NCI-H345 treated with DMSO at 0.1 percent for 48 hours (cell line): Measurements from ENCODE around the gene UPK2.
"Not testable (repeated sequence)": the region's sequence is repeated elsewhere in the genome, so short reads cannot be mapped to it uniquely, and the experiment has no call there.

Source experiments
- DNase-seq: peaks from one replicate; lab custom pipeline; 2025; ENCODE audit not compliant: unreplicated experiment; lab: John Stamatoyannopoulos, UW

The UPK2 gene

GRCh38 chr11:118938491-118939403, 17.4 kb upstream of the UPK2 start:
- no peak for DNase-seq

- DNase-seq: no peak
These were observed 16.6 kb upstream of the UPK2 start for GRCh38 chr11:118939404-118939915.

- no peak for DNase-seq
These were observed 16.0 kb upstream of the UPK2 start for GRCh38 chr11:118939953-118940598.

- DNase-seq: no peak
These were observed 9.0 kb upstream of the UPK2 start for GRCh38 chr11:118947091-118947490.

DNA sequence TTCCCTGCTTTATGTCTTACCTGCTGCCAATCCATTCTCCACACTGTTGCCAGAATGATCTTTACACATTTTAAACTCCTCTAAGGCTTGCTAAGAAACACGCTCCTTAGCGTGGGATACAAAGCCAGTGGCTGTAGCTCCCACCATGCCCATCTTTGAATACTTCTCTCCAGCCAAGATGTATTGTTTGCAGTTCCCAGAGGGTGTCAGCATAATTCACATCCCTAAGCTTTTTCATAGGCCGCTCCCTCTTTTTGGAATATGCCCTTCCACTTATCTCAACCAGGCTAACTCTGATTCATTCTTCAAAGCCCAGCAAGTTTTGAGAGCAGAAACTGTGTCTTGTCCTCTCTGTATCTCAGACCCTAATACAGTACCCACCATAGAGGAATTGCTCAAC, 8.1 kb upstream of the UPK2 start:
- no peak for DNase-seq

DNA sequence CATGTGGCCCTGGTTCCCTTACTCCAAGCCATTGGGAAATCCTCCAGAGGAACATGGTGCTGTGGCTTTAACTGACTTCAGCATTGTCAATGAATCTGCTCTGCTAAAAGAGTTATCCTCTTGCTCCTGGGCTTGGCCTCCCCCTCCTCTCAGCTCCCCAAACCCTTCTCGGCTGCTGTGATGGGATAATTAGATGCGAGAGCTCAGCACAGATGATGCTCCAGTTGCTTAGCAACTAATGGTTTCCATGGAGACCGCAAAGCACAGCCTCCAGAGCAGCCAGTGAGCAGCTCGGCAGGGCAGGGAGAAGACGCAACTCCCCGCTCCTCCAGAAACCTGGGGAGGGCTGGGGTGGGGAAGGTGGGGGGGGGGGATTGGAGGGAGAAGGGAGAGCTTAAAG, 2.8 kb upstream of the UPK2 start:
- DNase-seq: peak; percentile 48

GRCh38 chr11:118953976-118954375, 2.1 kb upstream of the UPK2 start:
- not testable (repeated sequence) for DNase-seq

GRCh38 chr11:118956847-118957469, 860 bp downstream of the UPK2 start:
- no peak for DNase-seq

- no peak for DNase-seq
These were observed 1.5 kb downstream of the UPK2 start for GRCh38 chr11:118957549-118957948.

GRCh38 chr11:118957968-118958367, 1.9 kb downstream of the UPK2 start:
- no peak for DNase-seq

- no peak for DNase-seq
These were observed 2.5 kb downstream of the UPK2 start for GRCh38 chr11:118958577-118958976.

GRCh38 chr11:118961189-118961588, 5.1 kb downstream of the UPK2 start:
- DNase-seq: no peak

DNA sequence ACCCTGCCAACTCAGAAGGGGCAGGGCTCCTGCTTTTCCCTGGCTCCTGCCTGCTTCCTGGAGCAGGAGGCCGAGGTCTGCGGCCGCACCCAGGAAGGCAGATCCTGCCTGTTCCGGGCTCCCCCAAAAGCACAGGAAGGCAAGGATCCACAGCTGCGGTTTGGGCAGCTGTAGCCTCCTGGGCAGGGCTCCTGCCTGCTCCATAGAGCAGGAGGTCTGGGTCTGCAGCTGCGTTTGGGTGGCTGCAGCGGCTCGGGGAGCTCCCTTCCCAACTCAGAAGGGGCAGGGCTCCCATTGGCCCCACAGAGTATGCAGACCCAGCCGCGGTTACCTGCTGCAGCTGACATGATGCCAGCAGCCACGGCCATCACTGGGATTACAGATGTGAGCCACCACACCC, 5.5 kb downstream of the UPK2 start:
- no peak for DNase-seq

GRCh38 chr11:118969508-118969907, 13.4 kb downstream of the UPK2 start:
- DNase-seq: not testable (repeated sequence)

GRCh38 chr11:118971646-118972045, 15.5 kb downstream of the UPK2 start, which contains the start of gene FOXR1:
FOXR1 (plus strand) TSS chr11:118971761; CDS start chr11:118971932, 171 bp downstream.
- DNase-seq: no peak

DNA sequence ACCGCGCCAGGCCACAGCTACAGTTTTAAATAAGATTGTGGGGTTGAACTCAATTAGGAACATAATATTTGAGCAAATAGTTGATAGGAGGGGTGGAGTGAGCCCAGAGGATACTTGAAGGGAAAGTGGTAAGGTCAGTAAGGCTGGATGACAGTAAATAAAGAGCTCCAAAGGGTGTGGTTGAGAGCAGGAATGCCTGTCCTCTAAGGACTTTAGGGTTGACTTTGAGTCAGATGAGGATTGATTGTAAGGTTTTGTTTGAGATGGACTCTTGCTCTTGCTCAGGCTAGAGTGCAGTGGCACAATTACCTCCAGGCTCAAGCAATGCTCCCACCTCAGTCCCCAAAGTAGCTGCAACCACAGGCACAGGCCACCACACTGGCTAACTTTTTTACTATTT, 17.9 kb downstream of the UPK2 start:
- DNase-seq: no peak

- no peak for DNase-seq
These were observed 19.9 kb downstream of the UPK2 start for GRCh38 chr11:118975771-118976709.

DNA sequence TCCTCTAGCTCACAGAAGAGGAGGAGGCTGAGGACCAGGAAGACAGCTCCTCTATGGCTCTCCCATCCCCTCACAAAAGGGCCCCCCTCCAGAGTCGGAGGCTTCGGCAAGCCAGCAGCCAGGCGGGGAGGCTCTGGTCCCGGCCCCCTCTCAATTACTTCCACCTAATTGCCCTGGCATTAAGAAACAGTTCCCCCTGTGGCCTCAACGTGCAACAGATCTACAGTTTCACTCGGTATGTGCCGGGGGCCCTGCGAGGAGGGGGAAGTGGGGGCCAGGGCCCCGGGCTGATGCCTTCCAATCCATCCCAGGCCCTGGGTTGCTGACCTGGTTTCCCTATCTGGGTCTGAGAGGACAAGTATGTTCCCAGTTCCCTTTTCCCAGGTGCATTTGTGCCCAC, 23.3 kb downstream of the UPK2 start:
- no peak for DNase-seq

DNA sequence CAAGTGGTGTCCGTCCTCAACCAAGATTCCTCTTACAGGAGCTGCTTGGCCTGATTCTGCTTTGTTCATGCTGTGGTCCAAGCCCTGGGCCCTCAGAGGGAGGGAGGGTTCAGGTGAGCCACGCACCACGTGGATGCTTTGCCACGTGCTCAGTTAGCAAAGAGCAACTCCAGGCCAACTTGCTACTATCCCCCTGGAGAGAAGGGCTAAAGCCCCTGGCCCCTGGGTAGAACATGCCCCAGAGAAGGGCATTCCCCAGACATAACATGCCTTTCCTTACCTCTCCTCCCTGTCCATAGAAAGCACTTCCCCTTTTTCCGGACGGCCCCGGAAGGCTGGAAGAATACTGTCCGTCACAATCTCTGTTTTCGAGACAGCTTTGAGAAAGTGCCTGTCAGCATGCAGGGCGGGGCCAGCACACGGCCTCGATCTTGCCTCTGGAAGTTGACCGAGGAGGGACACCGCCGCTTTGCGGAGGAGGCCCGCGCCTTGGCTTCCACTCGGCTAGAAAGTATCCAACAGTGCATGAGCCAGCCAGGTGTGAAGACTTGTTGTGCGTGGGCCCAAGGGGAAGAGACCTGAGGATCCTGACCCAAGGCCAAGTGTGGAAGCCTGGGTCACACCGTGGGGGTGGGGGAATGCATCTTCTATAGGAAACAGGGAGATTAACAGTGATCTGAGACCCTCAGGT, 24.2 kb downstream of the UPK2 start:
- DNase-seq: no peak

DNA sequence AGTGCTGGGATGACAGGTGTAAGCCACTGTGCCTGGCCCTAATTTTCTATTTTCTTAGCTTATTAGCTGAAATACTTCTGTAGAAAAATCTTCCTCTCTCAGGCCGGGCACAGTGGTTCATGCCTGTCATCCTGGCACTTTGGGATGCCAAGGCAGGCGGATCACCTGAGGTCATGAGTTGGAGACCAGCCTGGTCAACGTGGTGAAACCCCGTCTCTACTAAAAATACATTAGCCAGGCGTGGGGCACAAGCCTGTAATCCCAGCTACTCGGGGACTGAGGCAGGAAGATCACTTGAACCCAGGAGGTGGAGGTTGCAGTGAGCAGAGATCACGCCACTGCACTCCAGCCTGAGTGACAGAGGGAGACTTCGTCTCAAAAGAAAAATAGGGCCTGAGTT, 28.2 kb downstream of the UPK2 start:
- not testable (repeated sequence) for DNase-seq
